IgD-negative memory B cell (primary cell): ENCODE results near the gene PNPO. TPM values are rescaled to one million over a fixed set of nuclear protein-coding genes. Genes with fewer than 3 reads are reported as not detected.
A peak's percentile ranks its signal among the peaks of the same experiment; 100 is the strongest.
"Not testable (repeated sequence)": the region's sequence is repeated elsewhere in the genome, so short reads cannot be mapped to it uniquely, and the experiment has no call there.

Experiments
- H3K27ac Mint-ChIP-seq, 3 donors: one replicate each; pipeline ENCODE4 v1.8.0; 2020 to 2022; ENCODE audit warnings: mild to moderate bottlenecking in 3 of 3, mixed read lengths in 3 of 3, moderate library complexity in 1 of 3
- H3K27me3 Mint-ChIP-seq: one replicate; pipeline ENCODE4 v1.8.0; 2021; ENCODE audit warnings: mixed read lengths
- H3K36me3 Mint-ChIP-seq: one replicate; pipeline ENCODE4 v1.8.0; 2020; ENCODE audit warnings: mild to moderate bottlenecking, mixed read lengths
- H3K4me1 Mint-ChIP-seq, 3 donors: one replicate each; pipeline ENCODE4 v1.8.0; 2020 to 2022; ENCODE audit warnings: mixed read lengths in 3 of 3, mild to moderate bottlenecking in 1 of 3
- H3K4me3 Mint-ChIP-seq, 4 donors: one replicate each; pipeline ENCODE4 v1.8.0; 2020 to 2022; ENCODE audit warnings: mild to moderate bottlenecking in 4 of 4, mixed read lengths in 4 of 4, moderate library complexity in 3 of 4
- H3K9me3 Mint-ChIP-seq, 3 donors: one replicate each; pipeline ENCODE4 v1.8.0; 2020 to 2021; ENCODE audit warnings: mixed read lengths in 3 of 3, mild to moderate bottlenecking in 1 of 3
- polyA plus RNA-seq: library from polyadenylated mRNA; unstranded; fragments of 300-500 nt; fragmentation: Illumina TruSeq; gene quantifications from one replicate; pipeline ENCODE4 v1.2.3, GENCODE V29; 2021

Gene PNPO
- polyA plus RNA-seq, 1 donor from 2014 or later, result 17.4 TPM

DNA sequence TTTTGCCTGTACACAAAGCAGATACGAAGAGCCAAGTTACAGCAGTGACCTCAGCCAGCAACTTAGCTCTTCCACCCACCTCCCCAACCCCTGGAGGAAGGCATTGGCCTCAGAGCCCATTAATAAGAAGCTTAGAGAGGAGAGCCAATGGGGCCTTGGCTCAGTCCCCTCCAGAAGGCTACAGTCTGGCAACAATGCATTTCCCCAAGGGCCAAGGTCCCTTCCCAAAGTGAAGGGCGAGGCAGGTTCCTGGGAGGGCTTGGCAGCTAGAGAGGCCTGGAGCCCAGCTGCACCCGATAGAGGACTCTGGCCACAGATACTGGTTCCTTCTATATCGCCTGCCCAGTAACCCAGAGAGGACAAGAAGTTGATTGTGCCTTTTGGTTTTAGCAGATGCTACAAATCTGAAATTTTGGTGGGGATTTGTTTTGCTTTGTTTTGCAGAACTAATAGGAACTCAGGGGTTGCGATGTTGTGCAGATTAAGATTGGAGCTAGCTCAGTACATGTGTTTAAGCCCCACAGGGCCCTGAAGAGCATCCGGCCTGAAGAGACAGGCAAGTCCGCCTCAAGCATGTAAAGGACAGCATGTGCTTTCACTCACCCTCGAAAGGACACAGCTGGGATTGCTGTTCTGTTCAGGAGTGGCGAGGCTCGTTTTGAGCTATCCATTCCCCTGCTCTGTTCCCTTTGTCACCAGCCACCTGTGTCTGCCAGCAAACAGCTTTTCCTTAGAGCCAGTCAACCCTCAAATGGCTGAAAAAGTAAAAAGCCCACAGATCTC lies 12.0 kb upstream of the PNPO start:
- no peaks in the 10 kb centered on the region for H3K9me3 Mint-ChIP-seq
- H3K27ac Mint-ChIP-seq, result no peak overlapping the region
- no peaks in the 10 kb centered on the region for H3K27me3 Mint-ChIP-seq
- peaks cover 0 to 2% (median 0%) of the 10 kb centered on the region in 3 donors for H3K4me1 Mint-ChIP-seq
- peaks cover 3% of the 10 kb centered on the region for H3K36me3 Mint-ChIP-seq
- no peak overlapping the region for H3K4me3 Mint-ChIP-seq

DNA sequence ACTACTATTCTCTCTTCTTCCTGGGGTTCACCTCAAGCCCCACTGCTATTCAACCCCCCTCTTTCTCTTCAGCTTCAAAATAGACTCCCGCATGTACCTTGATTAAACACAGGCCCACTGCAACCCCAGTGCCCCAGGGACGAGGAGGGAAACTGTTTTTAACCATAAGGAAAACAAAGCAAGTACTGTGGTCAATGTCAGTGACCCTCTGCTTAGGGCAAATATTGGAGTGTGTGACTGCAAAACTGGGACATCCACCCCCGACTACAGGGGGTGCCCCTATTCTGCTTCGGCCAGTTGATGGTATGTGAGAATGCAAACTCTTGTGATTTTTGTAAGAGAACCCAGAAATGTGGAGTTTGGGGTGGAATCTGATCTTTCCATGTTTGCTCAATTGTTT lies 9.5 kb upstream of the PNPO start:
- H3K4me3 Mint-ChIP-seq, result no peak overlapping the region
- peaks cover 3% of the 10 kb centered on the region for H3K36me3 Mint-ChIP-seq
- H3K27me3 Mint-ChIP-seq, result no peaks in the 10 kb centered on the region
- H3K9me3 Mint-ChIP-seq, result no peaks in the 10 kb centered on the region
- peaks cover 0 to 3% (median 2%) of the 10 kb centered on the region in 3 donors for H3K4me1 Mint-ChIP-seq
- peak overlapping the region in 2 of 3 donors; percentile 21 to 55 for H3K27ac Mint-ChIP-seq

DNA sequence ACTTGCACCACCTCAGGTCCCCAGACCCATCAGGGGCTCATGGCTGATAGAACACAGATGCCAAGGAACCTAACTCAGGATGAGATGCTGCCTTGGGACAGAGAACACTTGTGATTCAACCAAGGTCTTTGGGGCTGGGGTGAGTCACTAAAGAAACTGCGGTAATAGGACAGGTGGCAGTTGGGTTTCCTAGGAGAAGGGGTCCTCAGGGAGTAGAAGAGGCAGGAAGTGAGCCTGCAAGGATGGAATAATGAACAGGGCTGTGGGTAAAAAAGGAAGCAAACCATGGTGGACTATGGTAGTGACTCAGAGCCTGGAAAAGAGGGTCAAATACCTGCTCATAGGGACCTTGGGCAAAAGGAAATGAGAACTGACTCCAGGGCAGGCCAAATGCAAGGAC lies 6.5 kb upstream of the PNPO start:
- Mint-ChIP-seq H3K27me3 (no peaks in the 10 kb centered on the region), H3K4me3 (no peak overlapping the region), H3K4me1 (peaks cover 0 to 5% (median 0%) of the 10 kb centered on the region in 3 donors), H3K27ac (no peak overlapping the region), H3K9me3 (no peaks in the 10 kb centered on the region), H3K36me3 (peaks cover 1% of the 10 kb centered on the region)

DNA sequence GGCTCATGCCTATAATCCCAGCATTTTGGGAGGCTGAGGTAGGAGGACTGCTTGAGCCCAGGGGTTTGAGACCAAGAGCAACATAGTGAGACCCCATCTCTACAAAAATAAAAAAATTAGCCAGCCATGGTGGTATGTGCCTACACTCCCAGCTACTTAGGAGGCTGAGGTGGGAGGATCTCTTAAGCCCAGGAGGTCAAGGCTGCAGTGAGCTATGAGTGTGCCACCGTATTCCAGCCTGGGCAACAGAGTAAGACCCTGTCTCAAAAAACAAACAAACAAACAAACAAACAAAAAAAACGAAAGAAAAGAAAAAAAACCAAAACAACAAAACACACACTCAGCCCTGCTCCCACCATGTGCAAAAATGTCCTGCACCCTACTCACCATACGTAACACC lies 5.9 kb upstream of the PNPO start:
- H3K27ac Mint-ChIP-seq, H3K36me3 Mint-ChIP-seq, H3K27me3 Mint-ChIP-seq, H3K9me3 Mint-ChIP-seq, H3K4me1 Mint-ChIP-seq, H3K4me3 Mint-ChIP-seq: not testable (repeated sequence)

DNA sequence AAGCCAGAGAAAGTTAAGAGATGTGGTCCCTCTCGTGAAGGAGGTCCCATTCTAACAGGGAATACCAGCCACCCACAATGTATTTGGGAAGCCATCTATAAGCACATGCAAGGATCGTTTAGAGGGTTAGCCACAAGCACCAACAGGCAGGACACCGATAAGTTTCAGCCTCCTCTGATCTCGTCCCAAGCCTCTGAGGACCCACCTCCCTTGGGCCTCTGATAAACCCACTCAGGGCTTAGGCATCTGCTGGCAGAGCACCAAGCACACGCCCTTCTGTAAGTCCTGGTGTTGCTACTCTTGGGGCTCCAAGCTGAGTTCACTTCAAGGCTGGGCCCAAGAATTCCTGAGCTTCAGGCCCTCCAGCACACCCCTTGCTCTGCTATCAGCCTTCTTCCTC lies 5.4 kb upstream of the PNPO start:
- peaks cover under 1 to 7% (median 4%) of the 10 kb centered on the region in 3 donors for H3K4me1 Mint-ChIP-seq
- H3K27ac Mint-ChIP-seq, result no peak overlapping the region
- no peak overlapping the region for H3K4me3 Mint-ChIP-seq
- H3K36me3 Mint-ChIP-seq, result peaks cover 1% of the 10 kb centered on the region
- no peaks in the 10 kb centered on the region for H3K27me3 Mint-ChIP-seq
- no peaks in the 10 kb centered on the region for H3K9me3 Mint-ChIP-seq

DNA sequence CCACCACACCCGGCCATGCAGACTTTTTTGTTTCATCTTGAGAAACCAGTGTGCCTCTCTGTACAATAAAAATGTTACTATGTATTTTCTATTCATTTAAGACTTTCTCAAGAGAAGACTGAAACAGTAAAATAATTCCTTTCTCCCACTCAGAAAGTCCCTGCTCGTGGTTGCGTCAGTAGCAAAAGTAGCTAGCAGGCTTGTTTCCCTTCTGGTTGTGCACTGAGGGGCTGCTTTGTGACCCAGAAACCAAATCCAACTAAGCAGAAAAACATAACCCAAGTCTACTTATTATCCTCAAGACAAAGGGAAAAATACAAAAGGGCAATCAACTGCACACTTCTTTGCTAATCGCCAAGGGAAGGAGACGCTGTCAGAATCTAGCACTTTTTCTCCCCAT lies 3.4 kb upstream of the PNPO start:
- no peaks in the 10 kb centered on the region for H3K9me3 Mint-ChIP-seq
- H3K27ac Mint-ChIP-seq, result no peak overlapping the region
- H3K4me3 Mint-ChIP-seq, result no peak overlapping the region
- H3K27me3 Mint-ChIP-seq, result no peaks in the 10 kb centered on the region
- H3K36me3 Mint-ChIP-seq, result peaks cover 1% of the 10 kb centered on the region
- H3K4me1 Mint-ChIP-seq, result peaks cover 5 to 17% (median 11%) of the 10 kb centered on the region in 3 donors

DNA sequence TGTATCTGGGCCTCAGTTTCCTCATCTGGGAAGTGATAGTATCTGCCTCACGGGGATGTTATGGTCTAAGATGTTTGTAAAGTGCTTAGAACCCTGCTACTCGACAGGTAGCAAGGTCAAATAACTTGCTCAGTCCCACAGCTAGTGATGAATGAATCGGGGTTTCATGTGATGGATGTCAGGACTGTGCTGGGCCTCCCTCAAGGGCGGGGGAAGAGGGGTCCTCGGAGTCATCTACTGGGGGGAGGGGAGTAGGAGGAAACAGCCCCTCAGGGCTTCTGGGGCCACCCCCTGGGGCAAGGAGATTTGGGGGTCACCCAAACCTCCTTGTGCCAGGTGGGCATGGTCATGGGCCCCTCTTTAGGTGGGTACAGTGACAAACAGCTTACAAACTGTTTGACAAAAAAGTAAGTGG lies 732 bp downstream of the PNPO start:
- no peaks in the 10 kb centered on the region for H3K27me3 Mint-ChIP-seq
- peak overlapping the region; percentile 48 to 94 (median 54) for H3K27ac Mint-ChIP-seq
- peaks cover 11 to 23% (median 15%) of the 10 kb centered on the region in 3 donors for H3K4me1 Mint-ChIP-seq
- peak overlapping the region; percentile 37 to 95 (median 92) for H3K4me3 Mint-ChIP-seq
- H3K36me3 Mint-ChIP-seq, result no peaks in the 10 kb centered on the region
- no peaks in the 10 kb centered on the region for H3K9me3 Mint-ChIP-seq

DNA sequence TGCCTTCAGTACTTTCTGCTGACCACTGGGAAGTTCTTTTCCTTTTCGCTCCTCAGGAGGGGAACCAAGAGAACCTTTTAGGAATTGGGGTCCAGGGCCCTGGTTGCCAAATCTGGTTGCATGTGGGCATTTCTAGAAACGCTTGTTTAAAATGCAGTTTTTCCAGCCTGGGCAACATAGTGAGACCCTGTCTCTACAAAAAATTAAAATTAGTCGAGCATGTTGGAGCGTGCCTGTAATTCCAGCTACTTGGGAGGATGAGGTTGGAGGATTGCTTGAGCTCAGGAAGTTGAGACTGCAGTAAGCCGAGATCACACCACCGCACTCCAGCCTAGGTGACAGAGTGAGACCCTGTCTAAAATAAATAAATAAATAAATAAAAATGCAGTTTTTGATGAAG lies 1.2 kb downstream of the PNPO start:
- peaks cover 12 to 23% (median 17%) of the 10 kb centered on the region in 3 donors for H3K4me1 Mint-ChIP-seq
- H3K27me3 Mint-ChIP-seq, result no peaks in the 10 kb centered on the region
- peak overlapping the region; percentile 30 to 95 (median 83) for H3K4me3 Mint-ChIP-seq
- no peaks in the 10 kb centered on the region for H3K36me3 Mint-ChIP-seq
- H3K9me3 Mint-ChIP-seq, result no peaks in the 10 kb centered on the region
- H3K27ac Mint-ChIP-seq, result peak overlapping the region in 2 of 3 donors; percentile 54 to 69

DNA sequence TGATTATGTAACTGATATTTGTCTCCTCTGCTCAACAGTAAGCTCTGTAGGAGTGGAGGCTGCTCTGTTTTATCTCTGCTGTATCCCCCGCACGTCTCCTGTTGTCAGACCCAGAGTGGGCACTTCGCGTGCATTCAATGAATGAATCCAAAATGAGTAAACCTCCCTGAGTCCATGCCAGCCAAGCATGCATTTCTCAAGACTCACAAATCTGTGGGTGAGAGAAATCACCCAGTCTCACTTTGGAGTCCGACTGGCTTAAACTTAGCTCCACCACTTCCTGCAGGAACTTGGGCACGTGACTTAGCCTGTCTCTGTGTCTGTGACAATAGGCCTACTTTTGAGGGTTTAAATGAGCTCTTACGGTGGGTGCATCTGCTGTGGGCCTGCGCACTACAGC lies 3.7 kb downstream of the PNPO start:
- peaks cover 20 to 34% (median 27%) of the 10 kb centered on the region in 3 donors for H3K4me1 Mint-ChIP-seq
- H3K36me3 Mint-ChIP-seq, result no peaks in the 10 kb centered on the region
- H3K27me3 Mint-ChIP-seq, result no peaks in the 10 kb centered on the region
- peak overlapping the region in 1 of 4 donors; percentile 74 for H3K4me3 Mint-ChIP-seq
- peak overlapping the region in 2 of 3 donors; percentile 73 to 84 for H3K27ac Mint-ChIP-seq
- H3K9me3 Mint-ChIP-seq, result no peaks in the 10 kb centered on the region

DNA sequence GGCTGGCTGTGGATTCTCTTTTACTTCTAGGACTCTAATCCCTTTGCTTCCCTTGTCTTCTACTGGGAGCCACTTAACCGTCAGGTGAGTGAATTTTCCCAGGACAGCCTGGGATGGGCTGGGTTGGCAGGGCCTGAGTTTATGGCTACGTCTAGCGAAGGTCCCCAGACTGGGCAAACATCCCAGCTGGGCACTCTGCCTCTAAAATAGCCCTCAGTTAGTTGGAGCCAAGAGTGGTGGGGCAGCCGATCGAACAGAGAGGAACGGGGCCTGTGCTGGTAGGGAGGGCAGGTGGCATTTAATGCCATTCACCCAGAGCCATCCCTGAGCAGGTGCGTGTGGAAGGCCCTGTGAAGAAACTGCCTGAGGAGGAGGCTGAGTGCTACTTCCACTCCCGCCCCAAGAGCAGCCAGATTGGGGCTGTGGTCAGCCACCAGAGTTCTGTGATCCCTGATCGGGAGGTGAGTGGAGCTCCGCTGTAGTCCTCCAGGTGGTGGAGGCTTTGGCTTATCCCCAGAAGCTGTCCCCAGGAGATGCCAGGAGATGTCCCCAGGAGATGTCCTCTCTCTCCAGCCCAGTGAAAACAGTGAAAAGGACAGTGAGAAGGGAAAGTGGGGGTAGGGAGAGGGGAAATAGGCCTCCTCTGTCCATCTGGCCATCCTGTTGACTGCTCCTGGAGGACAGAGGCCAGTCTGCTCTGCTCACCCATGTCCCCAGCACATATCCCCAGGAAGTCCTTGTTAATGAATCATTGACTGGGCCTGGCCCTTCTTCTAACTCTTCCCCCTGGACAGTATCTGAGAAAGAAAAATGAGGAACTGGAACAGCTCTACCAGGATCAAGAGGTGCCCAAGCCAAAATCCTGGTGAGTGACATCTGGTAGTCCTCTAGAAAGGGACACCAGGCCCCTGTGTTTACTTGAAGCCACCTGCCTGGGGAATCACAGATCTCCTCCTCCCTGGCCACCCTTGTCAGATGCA lies 4.4 kb downstream of the PNPO start:
- H3K4me3 Mint-ChIP-seq, result no peak overlapping the region
- H3K36me3 Mint-ChIP-seq, result no peaks in the 10 kb centered on the region
- H3K9me3 Mint-ChIP-seq, result no peaks in the 10 kb centered on the region
- H3K4me1 Mint-ChIP-seq, result peaks cover 20 to 33% (median 24%) of the 10 kb centered on the region in 3 donors
- H3K27ac Mint-ChIP-seq, result peak overlapping the region in 2 of 3 donors; percentile 73 to 84
- no peaks in the 10 kb centered on the region for H3K27me3 Mint-ChIP-seq

DNA sequence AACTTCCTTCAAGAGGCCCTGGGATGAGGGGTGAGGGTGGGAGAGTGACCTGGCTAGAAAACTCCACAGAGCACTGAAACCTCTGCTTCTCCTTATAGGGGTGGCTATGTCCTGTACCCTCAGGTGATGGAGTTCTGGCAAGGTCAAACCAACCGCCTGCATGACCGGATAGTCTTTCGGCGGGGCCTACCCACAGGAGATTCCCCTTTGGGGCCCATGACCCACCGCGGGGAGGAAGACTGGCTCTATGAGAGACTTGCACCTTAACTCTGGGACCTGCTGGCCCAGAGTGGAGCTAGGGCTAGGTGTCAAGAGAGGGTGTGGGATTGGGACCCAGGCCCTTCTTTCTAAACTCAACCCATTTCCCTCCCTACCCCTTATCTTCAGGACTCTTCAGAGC lies 5.1 kb downstream of the PNPO start:
- H3K4me3 Mint-ChIP-seq, result peak overlapping the region in 1 of 4 donors; percentile 54
- H3K4me1 Mint-ChIP-seq, result peaks cover 15 to 28% (median 19%) of the 10 kb centered on the region in 3 donors

DNA sequence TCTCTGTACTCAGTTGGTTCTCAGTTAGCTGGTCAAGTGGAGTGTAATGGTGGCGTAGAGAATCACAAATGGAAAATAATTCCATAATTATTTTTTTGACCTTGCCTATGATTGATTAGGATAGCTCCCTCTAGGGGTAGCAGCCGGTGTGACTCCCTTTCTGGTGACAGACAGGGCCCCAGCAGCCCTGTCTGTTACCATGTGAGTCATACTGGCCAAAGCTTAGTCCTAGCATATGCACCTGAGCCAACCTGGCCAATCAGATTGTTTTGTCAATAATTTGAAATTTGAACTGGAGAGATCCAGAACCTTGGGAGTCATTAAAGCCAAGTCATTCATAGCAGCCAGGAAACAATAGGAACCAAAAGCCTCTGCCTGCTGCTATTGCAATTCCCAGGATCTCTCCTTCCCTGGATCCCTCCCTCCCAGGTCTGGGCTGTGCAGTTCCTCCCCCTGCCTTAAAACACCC lies 5.6 kb downstream of the PNPO start:
- no peaks in the 10 kb centered on the region for H3K27me3 Mint-ChIP-seq
- H3K4me1 Mint-ChIP-seq, result peaks cover 15 to 27% (median 18%) of the 10 kb centered on the region in 3 donors
- H3K4me3 Mint-ChIP-seq, result peak overlapping the region in 1 of 4 donors; percentile 54
- peak overlapping the region in 1 of 3 donors; percentile 52 for H3K27ac Mint-ChIP-seq
- no peaks in the 10 kb centered on the region for H3K9me3 Mint-ChIP-seq
- H3K36me3 Mint-ChIP-seq, result no peaks in the 10 kb centered on the region

More for the DNA sequence above, 5.1 kb downstream of the PNPO start:
- Mint-ChIP-seq H3K27me3 (no peaks in the 10 kb centered on the region), H3K36me3 (no peaks in the 10 kb centered on the region), H3K27ac (peak overlapping the region in 1 of 3 donors; percentile 52), H3K9me3 (no peaks in the 10 kb centered on the region)

DNA sequence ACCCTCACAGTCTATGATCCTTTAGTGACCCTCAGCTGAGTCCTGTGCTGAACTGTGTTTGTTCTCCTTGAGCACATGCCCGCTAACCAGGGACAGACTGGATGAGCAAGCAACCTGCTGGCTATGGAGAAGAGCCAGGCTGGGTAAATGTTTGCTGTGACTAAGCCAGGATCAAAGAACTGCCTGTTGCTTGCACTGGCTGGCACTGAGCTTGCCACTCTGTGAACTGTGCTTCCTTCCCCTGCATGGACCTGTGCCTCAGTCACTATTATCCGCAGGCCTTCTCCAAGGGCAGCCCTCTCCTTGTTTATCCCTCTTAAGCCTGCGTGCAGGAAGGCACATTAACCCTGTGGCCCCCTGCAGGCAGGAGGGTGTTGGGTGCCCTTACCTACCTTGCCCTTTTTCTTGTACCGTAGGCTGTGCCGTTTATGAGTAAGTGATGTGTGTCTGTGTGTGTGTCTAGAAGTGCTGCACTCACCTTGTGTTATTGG lies 7.4 kb downstream of the PNPO start:
- Mint-ChIP-seq H3K27ac (peak overlapping the region in 2 of 3 donors; percentile 43 to 62), H3K36me3 (no peaks in the 10 kb centered on the region), H3K27me3 (no peaks in the 10 kb centered on the region), H3K9me3 (no peaks in the 10 kb centered on the region), H3K4me3 (peak overlapping the region in 2 of 4 donors; percentile 40 to 86), H3K4me1 (peaks cover 15 to 19% (median 16%) of the 10 kb centered on the region in 3 donors)

DNA sequence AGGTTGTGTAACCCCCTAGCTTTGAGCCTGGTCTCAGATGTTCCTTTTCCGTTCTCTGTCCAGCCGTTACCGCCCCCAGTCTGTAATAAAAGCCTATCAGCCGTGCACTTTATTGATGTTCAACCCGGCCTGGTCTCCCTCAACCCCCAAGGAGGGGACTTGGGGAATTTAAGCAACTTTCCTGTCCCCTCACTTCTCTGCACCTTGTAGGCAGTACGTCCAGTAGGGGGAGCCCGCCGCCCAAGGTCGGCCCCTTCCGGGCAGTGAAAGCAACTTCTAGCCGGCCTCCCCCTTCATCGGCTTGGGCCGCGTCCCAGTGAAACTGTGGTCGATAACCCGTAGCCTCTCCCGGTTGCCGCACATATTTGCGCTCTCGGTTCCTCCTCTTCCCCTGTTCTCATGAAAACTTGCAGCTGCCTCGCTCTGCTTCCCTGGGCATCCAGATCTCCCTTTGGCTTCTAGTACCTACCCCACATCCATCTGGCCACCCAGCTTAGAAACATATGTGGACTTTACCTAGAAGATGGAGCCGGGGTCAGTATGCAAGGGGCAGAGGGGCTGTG lies 7.9 kb downstream of the PNPO start:
- Mint-ChIP-seq H3K9me3 (no peaks in the 10 kb centered on the region), H3K4me1 (peaks cover 15 to 18% (median 16%) of the 10 kb centered on the region in 3 donors)

More for the DNA sequence above, 7.9 kb downstream of the PNPO start:
- H3K27ac Mint-ChIP-seq, result peak overlapping the region; percentile 43 to 79 (median 62)
- H3K36me3 Mint-ChIP-seq, result no peaks in the 10 kb centered on the region
- H3K27me3 Mint-ChIP-seq, result no peaks in the 10 kb centered on the region
- H3K4me3 Mint-ChIP-seq, result peak overlapping the region; percentile 40 to 86 (median 80)
